Fibroblast of lung (primary cell): ENCODE results near the gene MGAT5.

Experiments used
- CTCF ChIP-seq, 2 donors: IDR thresholded peaks in 1 of 2; conservative IDR thresholded peaks in 1 of 2; 1 replicate in 1 of 2; 2 replicates in 1 of 2; pipeline ENCODE4 v1.5.1; 2011 to 2012; ENCODE audit warnings: low read length in 2 of 2, control low read depth in 1 of 2, inconsistent platforms in 1 of 2, low read depth in 1 of 2, mild to moderate bottlenecking in 1 of 2
- EZH2 ChIP-seq: IDR thresholded peaks from 2 replicates; pipeline ENCODE4 v1.5.1; 2012; ENCODE audit warnings: low read length, control low read depth, mild to moderate bottlenecking; ENCODE audit errors: missing control alignments

GRCh38 chr2:134416018-134416417 lies 162.1 kb downstream of the MGAT5 start:
- TF ChIP-seq CTCF (conservative IDR thresholded peaks at IDR 0.05 in 1 of 2, IDR thresholded peaks at IDR 0.05 in 1 of 2; ENCODE audit: low read depth in 1 of 2, low read length in 2 of 2) (no peak), EZH2 (no peak)
